Gastrocnemius medialis (tissue), 4 donors: ENCODE measurements around the gene ZSCAN12.

Source experiments
- CTCF ChIP-seq, 5 experiments: fragments of 450-650 bp in 3 of 5; fragments of 200-600 bp in 2 of 5; sonication (generic) in 2 of 5; IDR thresholded peaks in 4 of 5; conservative IDR thresholded peaks in 1 of 5; 1 replicate in 4 of 5; 2 replicates in 1 of 5; pipeline ENCODE4 v1.5.1; 2016 to 2019; ENCODE audit warnings: antibody characterized with exemption in 5 of 5, mild to moderate bottlenecking in 3 of 5, moderate library complexity in 3 of 5
- POLR2A ChIP-seq, 2 donors: fragments of 450-650 bp; IDR thresholded peaks; one replicate each; pipeline ENCODE4 v1.6.1; 2017; ENCODE audit warnings: antibody characterized with exemption in 2 of 2, mild to moderate bottlenecking in 2 of 2, moderate library complexity in 2 of 2

GRCh38 chr6:28384143-28384533 lies 15.4 kb downstream of the ZSCAN12 start:
- no peak for TF ChIP-seq CTCF (IDR thresholded peaks at IDR 0.05 in 4 of 5, conservative IDR thresholded peaks at IDR 0.05 in 1 of 5)
- no peak for TF ChIP-seq POLR2A (IDR thresholded peaks at IDR 0.05)
